Measurements from ENCODE around the gene TMEM178B.
"Not testable (repeated sequence)": the region's sequence is repeated elsewhere in the genome, so short reads cannot be mapped to it uniquely, and the experiment has no call there.

Gene TMEM178B

GRCh38 chr7:141387521-141388217 is 313.8 kb downstream of the TMEM178B start:
- DNase-seq (ENCODE audit: low read depth, low spot score) = no peak

- DNase-seq (ENCODE audit: low read depth, low spot score) = no peak
Measured at GRCh38 chr7:141389140-141389796, 315.4 kb downstream of the TMEM178B start.

GRCh38 chr7:141390339-141390738 is 316.5 kb downstream of the TMEM178B start:
- no peak for DNase-seq (ENCODE audit: low read depth, low spot score)

- no peak for DNase-seq (ENCODE audit: low read depth, low spot score)
Measured at GRCh38 chr7:141393056-141393455, 319.2 kb downstream of the TMEM178B start.

- no peak for DNase-seq (ENCODE audit: low read depth, low spot score)
Measured at GRCh38 chr7:141397236-141398163, 323.6 kb downstream of the TMEM178B start.

- DNase-seq (ENCODE audit: low read depth, low spot score) = no peak
Measured at GRCh38 chr7:141400356-141400755, 326.5 kb downstream of the TMEM178B start.

GRCh38 chr7:141402277-141402996 is 328.6 kb downstream of the TMEM178B start:
- DNase-seq (ENCODE audit: low read depth, low spot score) = no peak

- DNase-seq (ENCODE audit: low read depth, low spot score) = not testable (repeated sequence)
Measured at GRCh38 chr7:141403846-141404245, 330.0 kb downstream of the TMEM178B start.

- DNase-seq (ENCODE audit: low read depth, low spot score) = no peak
Measured at GRCh38 chr7:141406347-141406746, 332.5 kb downstream of the TMEM178B start.

- no peak for DNase-seq (ENCODE audit: low read depth, low spot score)
Measured at GRCh38 chr7:141407893-141408292, 334.0 kb downstream of the TMEM178B start.

- DNase-seq (ENCODE audit: low read depth, low spot score) = no peak
Measured at GRCh38 chr7:141408440-141408839, 334.6 kb downstream of the TMEM178B start.

GRCh38 chr7:141409219-141409618 is 335.4 kb downstream of the TMEM178B start:
- no peak for DNase-seq (ENCODE audit: low read depth, low spot score)

DNA sequence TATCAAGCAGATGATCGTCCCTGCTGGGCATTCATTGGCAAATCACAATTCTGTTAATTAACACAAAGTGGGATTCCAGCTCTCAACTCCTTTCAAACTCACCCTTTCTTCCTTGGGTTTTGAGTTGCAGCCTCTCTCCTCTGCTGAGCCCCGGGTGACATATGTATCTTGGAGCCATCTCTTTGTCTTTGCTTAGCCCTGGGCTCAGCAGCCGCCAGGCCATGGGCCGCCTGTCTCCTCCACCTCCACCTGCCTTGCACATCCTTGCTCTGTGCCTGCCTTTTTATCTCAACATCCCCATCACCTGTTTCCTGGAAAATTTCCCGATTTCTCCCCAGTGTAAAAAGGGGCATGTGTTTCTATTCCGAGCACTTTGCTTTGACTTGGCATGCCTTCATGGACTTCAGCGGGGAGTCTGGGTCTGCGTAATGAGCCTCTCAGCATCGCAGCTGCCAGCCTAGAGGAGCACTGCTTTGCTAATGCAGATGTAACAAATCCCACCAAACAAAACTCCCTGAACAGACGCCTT is 336.0 kb downstream of the TMEM178B start:
- DNase-seq (ENCODE audit: low read depth, low spot score) = no peak

GRCh38 chr7:141410353-141411000 is 336.6 kb downstream of the TMEM178B start:
- DNase-seq (ENCODE audit: low read depth, low spot score) = no peak

- DNase-seq (ENCODE audit: low read depth, low spot score) = no peak
Measured at GRCh38 chr7:141411133-141411532, 337.3 kb downstream of the TMEM178B start.

DNA sequence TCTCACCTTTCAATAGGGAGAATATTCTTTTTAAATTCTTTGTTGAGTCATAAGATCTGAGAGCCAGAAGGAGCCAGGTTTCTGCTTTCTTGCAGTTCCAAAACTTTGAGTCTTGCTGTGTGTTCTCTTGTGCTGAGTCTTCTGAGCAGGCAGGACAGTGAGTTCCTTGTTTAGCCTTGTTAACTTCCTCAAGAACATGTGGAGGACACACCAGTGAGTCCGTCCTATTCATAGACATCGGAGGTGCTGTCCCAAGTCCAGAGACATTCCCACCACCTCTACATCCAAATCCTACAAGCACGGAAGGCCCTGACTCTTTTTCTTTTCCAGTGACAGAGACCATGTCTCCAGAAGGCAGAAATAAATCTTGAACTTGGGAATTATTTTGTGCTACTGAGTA is 342.1 kb downstream of the TMEM178B start:
- no peak for DNase-seq (ENCODE audit: low read depth, low spot score)

DNA sequence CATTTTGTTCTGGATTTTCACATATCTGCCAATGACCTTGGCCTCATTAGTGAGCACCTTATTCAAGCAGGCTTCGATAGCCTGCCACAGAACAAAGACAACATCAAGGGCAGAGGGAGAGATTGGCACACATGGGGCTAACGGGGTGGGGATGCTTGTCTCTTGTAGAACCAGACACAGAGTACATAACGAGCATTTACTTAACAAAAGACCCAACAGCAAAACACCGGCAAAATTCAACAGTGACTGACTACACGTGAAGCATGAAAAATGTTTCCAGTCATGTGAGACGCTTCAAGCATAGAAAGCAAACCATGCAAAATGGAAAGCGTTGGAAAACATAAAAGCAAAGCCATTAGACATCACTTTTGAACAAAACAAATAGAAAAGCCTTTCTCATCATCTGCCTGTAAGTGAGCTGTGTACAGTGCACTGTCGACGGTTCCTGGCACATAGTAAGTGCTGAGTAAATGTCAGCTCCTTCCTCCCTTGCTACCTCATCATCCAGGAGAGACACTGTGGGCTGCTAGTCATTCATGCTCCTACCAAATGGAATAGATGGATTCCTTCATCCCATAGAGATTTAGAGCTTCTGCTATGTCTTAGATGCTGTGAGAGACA is 342.9 kb downstream of the TMEM178B start:
- no peak for DNase-seq (ENCODE audit: low read depth, low spot score)

DNA sequence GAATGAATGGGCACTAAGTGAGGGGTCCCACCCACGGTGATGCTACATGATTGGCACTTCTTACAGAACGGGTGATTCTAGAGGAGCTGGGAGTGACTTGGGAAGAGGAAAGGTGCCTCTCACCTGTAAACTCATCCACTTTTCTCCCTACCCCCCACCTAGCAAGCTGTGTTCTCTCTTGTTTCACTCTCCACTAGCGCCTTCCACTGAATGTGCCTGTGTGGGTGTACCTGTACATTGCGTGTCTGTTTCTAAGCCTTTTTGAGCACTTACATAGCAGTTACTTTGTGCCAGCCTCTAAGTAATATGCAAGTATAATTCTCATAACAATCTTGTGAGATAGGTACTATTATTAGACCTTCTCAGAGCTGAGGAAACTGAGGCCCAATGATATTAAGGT is 343.6 kb downstream of the TMEM178B start:
- DNase-seq (ENCODE audit: low read depth, low spot score) = no peak

- no peak for DNase-seq (ENCODE audit: low read depth, low spot score)
Measured at GRCh38 chr7:141418066-141418465, 344.2 kb downstream of the TMEM178B start.

GRCh38 chr7:141421306-141421705 is 347.4 kb downstream of the TMEM178B start:
- DNase-seq (ENCODE audit: low read depth, low spot score) = no peak
